ENCODE results near the gene PIKFYVE. TPM values are rescaled to one million over a fixed set of nuclear protein-coding genes. Genes with fewer than 3 reads are reported as not detected.

Gene PIKFYVE
- total and polyA plus RNA-seq, 2 of the 8 experiments (the other 6 are each of a cell fraction or from before 2014, with no cell fraction given) = 8.8 to 33.5 TPM

GRCh38 chr2:208369091-208369490 is 103.0 kb downstream of the PIKFYVE start:
- TF ChIP-seq SUZ12 (IDR thresholded peaks at IDR 0.05; ENCODE audit: low read length) (no peak), ATF2 (IDR thresholded peaks at IDR 0.05; ENCODE audit: low read length) (no peak), SIRT6 (IDR thresholded peaks at IDR 0.05; ENCODE audit: low read length) (no peak), BACH1 (IDR thresholded peaks at IDR 0.05; ENCODE audit: low read length) (no peak), POU5F1 (IDR thresholded peaks at IDR 0.05; ENCODE audit: low read depth, low read length) (no peak), CTBP2 (IDR thresholded peaks at IDR 0.05; ENCODE audit: borderline replicate concordance, insufficient read depth, insufficient read length, low read length) (no peak), CHD2 (IDR thresholded peaks at IDR 0.05; ENCODE audit: low read length) (no peak), RAD21 (IDR thresholded peaks at IDR 0.05 in 1 of 2, conservative IDR thresholded peaks at IDR 0.05 in 1 of 2; ENCODE audit: low read depth in 2 of 2, low read length in 2 of 2) (no peak), ATF3 (IDR thresholded peaks at IDR 0.05; ENCODE audit: insufficient read depth, low read depth, low read length) (no peak), TAF7 (optimal IDR thresholded peaks at IDR 0.05; ENCODE audit: borderline replicate concordance, low read depth, low read length) (no peak), NANOG (IDR thresholded peaks at IDR 0.05; ENCODE audit: insufficient read depth, low read depth, low read length, poor library complexity, severe bottlenecking) (no peak)
- H3K14ac ChIP-seq (ENCODE audit: insufficient read length) = no peak overlapping the region
- H3K79me2 ChIP-seq (ENCODE audit: control insufficient read depth in 1 of 2, insufficient read depth in 2 of 2, low read length in 2 of 2) = no peaks in the 10 kb centered on the region
- CTCF ChIA-PET (ENCODE audit: partially characterized antibody) = no interaction called here
- no peak overlapping the region for H2AFZ ChIP-seq (ENCODE audit: low read length)
- H3K23ac ChIP-seq (ENCODE audit: insufficient read length) = no peak overlapping the region
- DNase-seq (ENCODE audit: low read depth in 1 of 2, low spot score in 2 of 2) (no peak), FAIRE-seq (no peak)
- H3K79me1 ChIP-seq (ENCODE audit: low read depth, low read length) = no peaks in the 10 kb centered on the region
- no peaks in the 10 kb centered on the region for H3K4me1 ChIP-seq (replicated peaks in 1 of 4; ENCODE audit: control insufficient read depth in 3 of 4, insufficient read depth in 4 of 4, low read length in 3 of 4)
- no peak overlapping the region for H2BK120ac ChIP-seq (replicated peaks; ENCODE audit: low read depth, low read length)
- H2BK15ac ChIP-seq (ENCODE audit: low read length) = no peak overlapping the region
- H2BK20ac ChIP-seq (ENCODE audit: low read length) = no peak overlapping the region
- 94% methylated on average over 2 of the region's 2 CpGs; no CpG with 5 or more reads in 1 of the 2 experiments for WGBS, 2 experiments (ENCODE audit: extremely low coverage in 1 of 2, insufficient coverage in 1 of 2, insufficient read length in 1 of 2, insufficient replicate concordance in 2 of 2, low coverage in 1 of 2, low lambda C conversion rate in 2 of 2, missing lambda C conversion rate in 1 of 2)
- no peak overlapping the region for H4K5ac ChIP-seq (ENCODE audit: insufficient read length, low read depth, low read length)
- no peak overlapping the region for H2BK12ac ChIP-seq (ENCODE audit: low read depth, low read length)
- no peak overlapping the region for H3K9ac ChIP-seq (replicated peaks in 1 of 4; ENCODE audit: extremely low read depth in 1 of 4, low read depth in 3 of 4, low read length in 3 of 4)
- no peak overlapping the region for H3K18ac ChIP-seq (ENCODE audit: extremely low read depth, low read length)
- no peaks in the 10 kb centered on the region for H3K23me2 ChIP-seq (ENCODE audit: low read depth, low read length)
- no peaks in the 10 kb centered on the region for H4K20me1 ChIP-seq (replicated peaks in 1 of 2; ENCODE audit: control insufficient read depth in 1 of 2, insufficient read depth in 2 of 2, low read length in 2 of 2)
- no peak overlapping the region for H3K4me3 ChIP-seq (ENCODE audit: extremely low read depth in 1 of 4, insufficient read depth in 2 of 4, low read depth in 3 of 4, low read length in 4 of 4)
- H2BK5ac ChIP-seq (ENCODE audit: low read depth, low read length) = no peak overlapping the region
- no peak overlapping the region for H3K27ac ChIP-seq (ENCODE audit: low read depth, low read length)
- no peaks in the 10 kb centered on the region for H3K27me3 ChIP-seq (replicated peaks in 1 of 4; ENCODE audit: control insufficient read depth in 3 of 4, extremely low read depth in 1 of 4, insufficient read depth in 3 of 4, low read length in 3 of 4)
- peaks cover 3 to 6% of the 10 kb centered on the region in 2 experiments; a peak in 2 of 4 replicates for H3K9me3 ChIP-seq (ENCODE audit: insufficient read depth in 2 of 2, low read depth in 1 of 2, low read length in 1 of 2)
- no peak overlapping the region for H4K91ac ChIP-seq (replicated peaks; ENCODE audit: insufficient read length, low read length)
- H3K36me3 ChIP-seq (ENCODE audit: control insufficient read depth in 2 of 4, insufficient read depth in 4 of 4, low read length in 3 of 4) = no peaks in the 10 kb centered on the region
- H4K8ac ChIP-seq (ENCODE audit: extremely low read depth, insufficient read depth, low read length) = no peak overlapping the region
- H3K56ac ChIP-seq (replicated peaks; ENCODE audit: insufficient read length, low read depth, low read length) = no peak overlapping the region
- no peak overlapping the region for H2AK5ac ChIP-seq (ENCODE audit: low read depth, low read length)
- H3K4me2 ChIP-seq (ENCODE audit: insufficient read depth in 1 of 2, low read depth in 2 of 2, low read length in 2 of 2) = no peak overlapping the region
- POLR2A ChIA-PET (ENCODE audit: partially characterized antibody) = no interaction called here
- no peak overlapping the region for H3K4ac ChIP-seq (replicated peaks; ENCODE audit: insufficient read length, low read depth, low read length)
